Kidney (tissue), 22 donors: ENCODE data around the gene GP2. TPM values are rescaled to one million over a fixed set of nuclear protein-coding genes. Genes with fewer than 3 reads are reported as not detected.

Source experiments
- DNase-seq, 5 donors: peaks; one replicate each; pipeline ENCODE4 v3.0.0-alpha.2; 2013 to 2020
- FAIRE-seq: peaks from 2 replicates; lab custom pipeline; 2012; peaks lifted over from hg19 to GRCh38; lab: Jason Lieb, UNC
- H3K27ac ChIP-seq, 2 donors: one replicate each; pipeline ENCODE4 v1.7.0; 2013; ENCODE audit warnings: low read depth in 2 of 2, low read length in 2 of 2, inconsistent platforms in 1 of 2
- H3K27me3 ChIP-seq: one replicate; pipeline ENCODE4 v1.7.1; 2013; ENCODE audit warnings: low read length, inconsistent platforms; ENCODE audit not compliant: control insufficient read depth, insufficient read depth
- H3K36me3 ChIP-seq, 3 donors: one replicate each; pipeline versions ENCODE4 v1.7.0 to v1.7.1; 2013; ENCODE audit warnings: low read length in 3 of 3, control low read depth in 1 of 3, inconsistent platforms in 1 of 3; ENCODE audit not compliant: insufficient read depth in 3 of 3, control insufficient read depth in 2 of 3
- H3K4me1 ChIP-seq, 3 donors: one replicate each; pipeline versions ENCODE4 v1.7.0 to v1.7.1; 2013; ENCODE audit warnings: low read length in 3 of 3, inconsistent platforms in 1 of 3, low read depth in 1 of 3; ENCODE audit not compliant: control insufficient read depth in 2 of 3, insufficient read depth in 2 of 3
- H3K4me3 ChIP-seq, 3 donors: one replicate each; pipeline versions ENCODE4 v1.7.0 to v1.8.1; 2013; ENCODE audit warnings: low read length in 3 of 3, control low read depth in 1 of 3, inconsistent platforms in 1 of 3
- H3K9ac ChIP-seq, 3 donors: one replicate each; pipeline versions ENCODE4 v1.7.0 to v1.7.1; 2013; ENCODE audit warnings: low read length in 3 of 3, control low read depth in 1 of 3, inconsistent platforms in 1 of 3
- H3K9me3 ChIP-seq, 3 donors: one replicate each; pipeline versions ENCODE4 v1.7.0 to v1.7.1; 2013; ENCODE audit warnings: low read length in 3 of 3, control low read depth in 1 of 3, inconsistent platforms in 1 of 3; ENCODE audit not compliant: control insufficient read depth in 2 of 3, insufficient read depth in 1 of 3
- intact Hi-C: fragments of 100-400 bp; cut with DNase I; formaldehyde crosslinking; loops from one replicate; pipeline ENCODE4 v1.11.1; 2022
- long read RNA-seq, 10 donors: library from polyadenylated mRNA in 1 of 10; unstranded in 1 of 10; transcript quantifications; one replicate each; pipeline ENCODE4 v2.0.0 and lab custom pipeline, GENCODE V29; 2021 to 2026
- polyA plus RNA-seq: library from polyadenylated mRNA; stranded (reverse); fragments of 350-450 nt; fragmentation: Illumina TruSeq; extraction: RNeasy Lipid Tissue Mini Kit (QIAGEN cat#74804); gene quantifications from one replicate; pipeline ENCODE4 v1.2.3, GENCODE V29; 2014; ENCODE audit warnings: low read depth, low replicate concordance; ENCODE audit not compliant: insufficient read depth
- total RNA-seq: library from RNA; stranded (reverse); fragmentation: NEBNext Ultra II Directional; extraction: Animal tissue kit (Norgen Biotek cat#: 25700); gene quantifications from one replicate; pipeline ENCODE4 v1.2.1, GENCODE V29; 2021
- TF ChIP-seq, protein P1 (sequence below): IDR thresholded peaks from 3 replicates; pipeline ENCODE4 v1.5.1; 2012; ENCODE audit warnings: mild to moderate bottlenecking, moderate library complexity, borderline replicate concordance; ENCODE audit not compliant: insufficient read depth; ENCODE audit errors: extremely low read depth
- donor health status: control.
- donor health status: control.
- donor health status: control.
- donor health status: control.
- donor health status: control.
- donor health status: DM: yes; HTN: yes; CAD: no.
- donor health status: Normal renal cell carcinoma (clear cell type).

Gene GP2
- total RNA-seq = 0.94 TPM
- 9.3 TPM for polyA plus RNA-seq
- long read RNA-seq, donor 1 = 0 reads
- long read RNA-seq, donor 2 = 0 reads
- long read RNA-seq, donor 3 = 0 reads
- long read RNA-seq, donor 4 = 0 reads
- long read RNA-seq, donor 5 = 0 reads
- long read RNA-seq, donor 6 = 0 reads
- long read RNA-seq, donor 7 = 0 reads
- long read RNA-seq, donor 8 = 0 reads
- long read RNA-seq, donor 9 = 0 reads
- long read RNA-seq, donor 10 = 0 reads

DNA sequence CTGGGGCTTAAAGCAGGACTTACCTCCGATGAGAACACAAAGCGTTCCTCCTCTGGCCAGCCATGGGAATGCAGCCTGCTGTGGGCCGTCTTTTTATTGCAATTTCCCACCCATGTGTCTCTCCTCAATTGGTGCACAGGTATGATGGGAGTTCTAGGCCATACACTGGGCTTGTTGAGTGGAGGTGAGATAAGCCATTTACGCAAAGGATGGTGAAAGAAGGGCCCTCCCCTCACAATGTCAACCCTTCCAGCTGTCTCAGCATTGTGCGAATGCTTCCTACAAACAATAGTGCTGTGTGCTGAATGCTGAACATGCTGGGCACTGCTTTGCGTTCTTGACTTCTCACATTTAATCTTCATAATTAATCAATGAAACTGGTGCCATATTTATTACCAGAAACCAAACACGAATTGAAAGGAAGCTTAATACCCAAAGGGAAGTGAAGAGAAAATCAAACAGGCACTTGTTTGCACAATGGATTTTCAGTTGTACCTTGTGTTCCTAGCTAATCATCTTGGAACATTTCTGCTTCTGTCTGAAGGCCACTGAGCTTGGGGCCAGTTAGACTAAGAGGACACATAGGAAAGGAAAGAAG is at the start of gene GP2:
Gene GP2, minus strand, starts transcription at position 70 of the 598 bp plus-strand sequence. CDS start 1,082 bp downstream, outside the sequence.
- Histone ChIP-seq H3K27ac (no peak within 1 kb of the TSS), H3K9me3 (no peaks in the 10 kb centered on the region), H3K4me3 (no peak within 1 kb of the TSS), H3K9ac (no peak within 1 kb of the TSS), H3K4me1 (no peaks in the 10 kb centered on the region), H3K36me3 (no peaks in the 10 kb centered on the region), H3K27me3 (no peaks in the 10 kb centered on the region)
- no peak for FAIRE-seq
- TF ChIP-seq, protein P1, sequence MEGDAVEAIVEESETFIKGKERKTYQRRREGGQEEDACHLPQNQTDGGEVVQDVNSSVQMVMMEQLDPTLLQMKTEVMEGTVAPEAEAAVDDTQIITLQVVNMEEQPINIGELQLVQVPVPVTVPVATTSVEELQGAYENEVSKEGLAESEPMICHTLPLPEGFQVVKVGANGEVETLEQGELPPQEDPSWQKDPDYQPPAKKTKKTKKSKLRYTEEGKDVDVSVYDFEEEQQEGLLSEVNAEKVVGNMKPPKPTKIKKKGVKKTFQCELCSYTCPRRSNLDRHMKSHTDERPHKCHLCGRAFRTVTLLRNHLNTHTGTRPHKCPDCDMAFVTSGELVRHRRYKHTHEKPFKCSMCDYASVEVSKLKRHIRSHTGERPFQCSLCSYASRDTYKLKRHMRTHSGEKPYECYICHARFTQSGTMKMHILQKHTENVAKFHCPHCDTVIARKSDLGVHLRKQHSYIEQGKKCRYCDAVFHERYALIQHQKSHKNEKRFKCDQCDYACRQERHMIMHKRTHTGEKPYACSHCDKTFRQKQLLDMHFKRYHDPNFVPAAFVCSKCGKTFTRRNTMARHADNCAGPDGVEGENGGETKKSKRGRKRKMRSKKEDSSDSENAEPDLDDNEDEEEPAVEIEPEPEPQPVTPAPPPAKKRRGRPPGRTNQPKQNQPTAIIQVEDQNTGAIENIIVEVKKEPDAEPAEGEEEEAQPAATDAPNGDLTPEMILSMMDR = no peak
- intact Hi-C loops = no loop called here
- no peak for DNase-seq

DNA sequence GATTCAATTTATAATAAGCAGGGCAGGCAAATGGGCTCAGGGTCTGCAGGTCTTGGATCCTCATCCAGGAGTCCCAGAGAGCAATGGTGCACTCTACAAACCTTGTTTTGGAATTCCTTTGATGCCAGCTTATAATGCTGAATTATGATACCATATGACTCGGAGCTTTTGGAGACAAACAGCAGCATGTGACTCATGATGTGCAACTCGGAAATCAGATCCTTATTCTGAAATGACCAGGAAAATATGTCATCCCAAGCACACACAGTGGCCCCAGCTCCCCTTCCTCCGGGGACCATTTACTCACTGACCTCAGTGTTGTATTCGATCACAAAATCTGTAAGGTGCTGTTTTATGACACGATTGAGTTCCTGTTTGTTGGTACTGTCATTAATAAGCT is 45.4 kb upstream of the GP2 start:
- Histone ChIP-seq H3K4me3 (no peak overlapping the region), H3K9me3 (peaks cover 0 to 4% (median 0%) of the 10 kb centered on the region in 3 donors), H3K36me3 (no peaks in the 10 kb centered on the region), H3K4me1 (no peaks in the 10 kb centered on the region), H3K9ac (no peak overlapping the region), H3K27ac (no peak overlapping the region), H3K27me3 (no peaks in the 10 kb centered on the region)
- no peak for FAIRE-seq
- DNase-seq = no peak
- intact Hi-C loops = no loop called here
- TF ChIP-seq, protein P1 = no peak

DNA sequence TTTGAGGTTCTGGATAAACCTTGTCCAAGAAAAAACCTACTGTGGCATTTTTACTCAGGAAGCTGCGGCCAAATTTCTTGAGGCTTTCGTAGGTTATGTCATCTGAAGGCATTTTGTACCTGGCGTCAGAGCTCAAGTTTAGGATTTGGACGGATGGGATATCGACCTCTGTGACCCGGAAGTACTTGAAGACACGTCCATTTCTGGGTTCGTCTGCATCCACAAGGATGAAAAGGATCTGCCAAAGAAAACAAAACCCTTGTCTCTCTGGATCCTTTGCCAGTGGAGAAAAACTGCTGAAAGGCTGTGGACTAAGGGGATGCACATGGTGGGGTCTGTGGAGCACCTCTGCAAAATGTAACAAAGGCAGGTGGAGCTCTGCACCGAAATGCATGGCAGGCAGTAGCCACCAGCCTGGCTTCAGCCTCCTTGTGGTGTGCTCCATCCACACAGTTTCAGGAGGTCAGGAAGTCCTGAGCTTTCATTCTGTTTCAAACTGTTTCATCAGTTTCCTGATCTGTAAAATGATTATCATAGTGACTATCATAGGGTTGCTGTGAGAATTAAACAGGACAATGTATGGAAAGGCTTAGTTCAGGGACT is 42.2 kb upstream of the GP2 start:
- no peak overlapping the region for H3K4me3 ChIP-seq
- no peak overlapping the region for H3K9ac ChIP-seq
- FAIRE-seq = no peak
- TF ChIP-seq, protein P1 = no peak
- H3K27ac ChIP-seq = no peak overlapping the region
- no peaks in the 10 kb centered on the region for H3K4me1 ChIP-seq
- DNase-seq = no peak
- intact Hi-C loops = no loop called here
- H3K27me3 ChIP-seq = no peaks in the 10 kb centered on the region
- H3K36me3 ChIP-seq = no peaks in the 10 kb centered on the region
- peaks cover 0 to 4% (median 0%) of the 10 kb centered on the region in 3 donors for H3K9me3 ChIP-seq
